ENCODE measurements around the gene NUDT16L1.

GRCh38 chr16:4684058-4684715 is 9.2 kb upstream of the NUDT16L1 start:
- TF ChIP-seq CTCF (IDR thresholded peaks at IDR 0.05) = no peak
- no peak for TF ChIP-seq POLR2A (IDR thresholded peaks at IDR 0.05)

Measured in testis (tissue), 2 donors.